Neural cell (in vitro differentiated cells): Measurements from ENCODE around the gene SDF4.

Source experiments
- EP300 ChIP-seq: fragments of 450-650 bp; conservative IDR thresholded peaks from 2 replicates; pipeline ENCODE4 v1.6.1; 2014; ENCODE audit warnings: antibody characterized with exemption, mild to moderate bottlenecking, moderate library complexity; ENCODE audit not compliant: poor library complexity, severe bottlenecking
- EZH2 ChIP-seq: fragments of 200-600, 300-800 bp; shearing (Covaris generic), sonication (generic); IDR thresholded peaks from 2 replicates; pipeline ENCODE4 v1.6.1; 2014; ENCODE audit warnings: antibody characterized with exemption, low read length, borderline replicate concordance, mild to moderate bottlenecking; ENCODE audit not compliant: insufficient read depth, poor library complexity, severe bottlenecking
- MXI1 ChIP-seq: fragments of 450-650 bp; conservative IDR thresholded peaks from 2 replicates; pipeline ENCODE4 v1.6.1; 2014; ENCODE audit warnings: antibody characterized with exemption, mild to moderate bottlenecking; ENCODE audit not compliant: poor library complexity, severe bottlenecking
- POLR2AphosphoS5 ChIP-seq: IDR thresholded peaks from 2 replicates; pipeline ENCODE4 v1.6.1; 2012
- RAD21 ChIP-seq: fragments of 450-650 bp; conservative IDR thresholded peaks from 2 replicates; pipeline ENCODE4 v1.6.1; 2014; ENCODE audit warnings: antibody characterized with exemption, mild to moderate bottlenecking, moderate library complexity
- TAF1 ChIP-seq: IDR thresholded peaks from 2 replicates; pipeline ENCODE4 v1.6.1; 2012; ENCODE audit warnings: low read depth
- TF ChIP-seq, protein P1 (sequence below): fragments of 450-650 bp; IDR thresholded peaks from 2 replicates; pipeline ENCODE4 v1.5.1; 2014; ENCODE audit warnings: antibody characterized with exemption, mild to moderate bottlenecking, moderate library complexity; ENCODE audit not compliant: poor library complexity, severe bottlenecking
- TF ChIP-seq, protein P2 (sequence below): IDR thresholded peaks from 2 replicates; pipeline ENCODE4 v1.6.1; 2012; ENCODE audit warnings: borderline replicate concordance

DNA sequence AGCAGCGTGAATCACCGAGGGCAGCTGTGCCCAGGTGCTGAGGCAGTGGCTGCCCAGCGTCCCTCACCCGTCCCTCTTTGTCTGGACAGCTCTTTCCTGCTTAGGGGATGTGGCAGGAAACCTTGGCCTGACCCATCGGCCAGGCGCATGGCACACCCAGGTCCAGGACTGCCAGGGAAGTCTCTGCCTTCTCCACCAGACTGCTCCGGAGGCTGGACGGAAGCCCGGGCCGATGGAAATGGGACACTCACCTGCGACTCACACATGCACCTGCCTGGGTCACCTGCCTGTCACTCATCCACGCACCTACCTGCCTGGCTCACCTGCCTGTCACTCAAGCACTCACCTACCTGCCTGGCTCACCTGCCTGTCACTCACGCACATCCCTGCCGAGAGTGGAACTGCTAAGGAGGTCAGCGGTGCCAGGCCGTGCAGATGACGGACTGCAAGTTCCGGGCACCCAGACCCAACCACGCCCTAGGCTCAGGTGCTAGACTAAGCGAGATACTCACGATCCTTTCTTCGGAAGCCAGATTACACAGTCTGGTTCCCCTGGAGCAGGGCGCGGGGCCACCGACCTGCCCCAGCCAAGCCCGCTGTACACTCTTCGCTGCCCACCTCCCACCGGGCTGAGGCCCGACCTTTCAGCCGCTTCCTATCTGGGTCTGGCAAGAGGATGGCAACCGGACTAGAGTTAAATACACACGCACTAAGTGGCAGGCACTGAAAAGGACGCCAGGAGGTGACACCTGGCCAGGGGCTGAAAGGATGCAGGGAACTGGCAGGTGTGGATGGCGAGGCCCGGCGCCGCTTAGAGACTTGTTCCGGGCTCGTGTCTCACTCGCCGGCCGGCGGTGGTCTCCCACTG lies 40.8 kb upstream of the SDF4 start:
- TF ChIP-seq, protein P1, sequence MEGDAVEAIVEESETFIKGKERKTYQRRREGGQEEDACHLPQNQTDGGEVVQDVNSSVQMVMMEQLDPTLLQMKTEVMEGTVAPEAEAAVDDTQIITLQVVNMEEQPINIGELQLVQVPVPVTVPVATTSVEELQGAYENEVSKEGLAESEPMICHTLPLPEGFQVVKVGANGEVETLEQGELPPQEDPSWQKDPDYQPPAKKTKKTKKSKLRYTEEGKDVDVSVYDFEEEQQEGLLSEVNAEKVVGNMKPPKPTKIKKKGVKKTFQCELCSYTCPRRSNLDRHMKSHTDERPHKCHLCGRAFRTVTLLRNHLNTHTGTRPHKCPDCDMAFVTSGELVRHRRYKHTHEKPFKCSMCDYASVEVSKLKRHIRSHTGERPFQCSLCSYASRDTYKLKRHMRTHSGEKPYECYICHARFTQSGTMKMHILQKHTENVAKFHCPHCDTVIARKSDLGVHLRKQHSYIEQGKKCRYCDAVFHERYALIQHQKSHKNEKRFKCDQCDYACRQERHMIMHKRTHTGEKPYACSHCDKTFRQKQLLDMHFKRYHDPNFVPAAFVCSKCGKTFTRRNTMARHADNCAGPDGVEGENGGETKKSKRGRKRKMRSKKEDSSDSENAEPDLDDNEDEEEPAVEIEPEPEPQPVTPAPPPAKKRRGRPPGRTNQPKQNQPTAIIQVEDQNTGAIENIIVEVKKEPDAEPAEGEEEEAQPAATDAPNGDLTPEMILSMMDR = no peak
- TF ChIP-seq EP300 = no peak
- TF ChIP-seq EZH2 = no peak
- TF ChIP-seq POLR2AphosphoS5 = no peak
- TF ChIP-seq, protein P2, sequence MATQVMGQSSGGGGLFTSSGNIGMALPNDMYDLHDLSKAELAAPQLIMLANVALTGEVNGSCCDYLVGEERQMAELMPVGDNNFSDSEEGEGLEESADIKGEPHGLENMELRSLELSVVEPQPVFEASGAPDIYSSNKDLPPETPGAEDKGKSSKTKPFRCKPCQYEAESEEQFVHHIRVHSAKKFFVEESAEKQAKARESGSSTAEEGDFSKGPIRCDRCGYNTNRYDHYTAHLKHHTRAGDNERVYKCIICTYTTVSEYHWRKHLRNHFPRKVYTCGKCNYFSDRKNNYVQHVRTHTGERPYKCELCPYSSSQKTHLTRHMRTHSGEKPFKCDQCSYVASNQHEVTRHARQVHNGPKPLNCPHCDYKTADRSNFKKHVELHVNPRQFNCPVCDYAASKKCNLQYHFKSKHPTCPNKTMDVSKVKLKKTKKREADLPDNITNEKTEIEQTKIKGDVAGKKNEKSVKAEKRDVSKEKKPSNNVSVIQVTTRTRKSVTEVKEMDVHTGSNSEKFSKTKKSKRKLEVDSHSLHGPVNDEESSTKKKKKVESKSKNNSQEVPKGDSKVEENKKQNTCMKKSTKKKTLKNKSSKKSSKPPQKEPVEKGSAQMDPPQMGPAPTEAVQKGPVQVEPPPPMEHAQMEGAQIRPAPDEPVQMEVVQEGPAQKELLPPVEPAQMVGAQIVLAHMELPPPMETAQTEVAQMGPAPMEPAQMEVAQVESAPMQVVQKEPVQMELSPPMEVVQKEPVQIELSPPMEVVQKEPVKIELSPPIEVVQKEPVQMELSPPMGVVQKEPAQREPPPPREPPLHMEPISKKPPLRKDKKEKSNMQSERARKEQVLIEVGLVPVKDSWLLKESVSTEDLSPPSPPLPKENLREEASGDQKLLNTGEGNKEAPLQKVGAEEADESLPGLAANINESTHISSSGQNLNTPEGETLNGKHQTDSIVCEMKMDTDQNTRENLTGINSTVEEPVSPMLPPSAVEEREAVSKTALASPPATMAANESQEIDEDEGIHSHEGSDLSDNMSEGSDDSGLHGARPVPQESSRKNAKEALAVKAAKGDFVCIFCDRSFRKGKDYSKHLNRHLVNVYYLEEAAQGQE = no peak
- no peak for TF ChIP-seq TAF1
- TF ChIP-seq MXI1 = no peak
- TF ChIP-seq RAD21 = no peak
